ENCODE results near the gene CNTNAP2.
"Not testable (repeated sequence)": the region's sequence is repeated elsewhere in the genome, so short reads cannot be mapped to it uniquely, and the experiment has no call there.

CNTNAP2 gene

DNA sequence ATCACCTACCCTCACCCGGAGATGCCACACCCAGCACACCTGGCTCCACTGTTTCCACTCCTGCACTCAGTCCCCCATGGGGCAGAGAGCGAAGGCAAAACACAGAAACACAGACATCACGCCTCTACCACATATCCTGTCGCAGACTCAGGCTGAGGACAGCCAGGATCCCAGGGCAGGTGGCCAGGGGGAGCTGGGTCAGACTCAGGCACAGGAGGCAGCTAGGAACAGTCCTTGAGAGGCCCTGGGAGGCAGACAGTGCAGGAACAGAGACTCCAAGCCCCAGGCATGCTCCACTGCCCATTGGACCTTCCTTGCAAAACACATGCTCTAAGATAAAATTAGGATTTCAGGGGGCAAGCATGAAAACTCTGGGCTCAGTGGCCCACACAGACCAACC lies 2319.5 kb downstream of the CNTNAP2 start:
- no peak overlapping the region for H3K4me3 Mint-ChIP-seq
- H3K4me1 Mint-ChIP-seq (ENCODE audit: low read depth): no peaks in the 10 kb centered on the region
- H3K9me3 Mint-ChIP-seq: no peaks in the 10 kb centered on the region
- no peaks in the 10 kb centered on the region for H3K27me3 Mint-ChIP-seq (ENCODE audit: low read depth)
- no peak overlapping the region for H3K27ac Mint-ChIP-seq
- no peaks in the 10 kb centered on the region for H3K36me3 Mint-ChIP-seq (ENCODE audit: low read depth)

DNA sequence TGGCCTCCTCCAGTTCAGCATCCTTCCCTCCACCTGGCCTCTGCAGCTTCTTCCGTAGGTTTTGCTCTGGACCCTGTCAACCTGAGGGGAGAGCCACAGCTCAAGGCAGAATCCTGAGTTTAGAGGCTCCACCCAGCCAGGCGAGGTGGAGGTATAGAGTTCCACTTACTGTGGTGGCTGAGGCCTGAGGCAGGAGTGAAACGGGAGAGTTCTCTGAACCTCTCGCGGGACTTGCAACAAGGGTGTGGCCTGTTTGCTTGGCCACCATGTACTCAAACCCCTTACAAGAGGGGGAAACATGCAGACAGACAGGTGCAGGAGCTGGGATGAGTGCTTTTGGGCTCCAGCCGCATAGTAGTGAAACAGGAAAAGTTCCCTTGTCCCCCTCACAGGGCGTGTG lies 2320.0 kb downstream of the CNTNAP2 start:
- Mint-ChIP-seq H3K27me3 (ENCODE audit: low read depth) (peaks cover 4% of the 10 kb centered on the region), H3K4me3 (no peak overlapping the region), H3K9me3 (no peaks in the 10 kb centered on the region), H3K4me1 (ENCODE audit: low read depth) (no peaks in the 10 kb centered on the region), H3K27ac (no peak overlapping the region), H3K36me3 (ENCODE audit: low read depth) (no peaks in the 10 kb centered on the region)

DNA sequence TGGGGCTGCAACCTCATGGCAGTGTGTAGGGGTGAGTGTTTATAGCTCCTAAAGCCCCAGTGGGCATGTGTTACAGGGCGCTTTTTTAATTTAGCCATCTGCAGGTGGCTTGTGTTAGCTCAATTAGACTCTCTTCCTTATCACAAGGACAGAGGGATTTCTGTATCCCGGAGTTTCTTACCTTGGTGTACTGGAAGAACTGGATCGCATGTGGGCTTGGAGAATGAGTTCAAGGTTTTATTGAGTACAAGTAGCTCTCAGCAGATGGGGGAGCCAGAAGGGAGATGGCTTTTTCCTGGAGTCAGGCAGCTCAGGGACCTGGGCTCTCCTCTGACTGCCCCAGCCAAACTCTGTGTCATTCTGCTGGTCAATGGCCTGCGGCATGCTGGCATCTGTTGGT lies 2320.4 kb downstream of the CNTNAP2 start:
- no peaks in the 10 kb centered on the region for H3K9me3 Mint-ChIP-seq

DNA sequence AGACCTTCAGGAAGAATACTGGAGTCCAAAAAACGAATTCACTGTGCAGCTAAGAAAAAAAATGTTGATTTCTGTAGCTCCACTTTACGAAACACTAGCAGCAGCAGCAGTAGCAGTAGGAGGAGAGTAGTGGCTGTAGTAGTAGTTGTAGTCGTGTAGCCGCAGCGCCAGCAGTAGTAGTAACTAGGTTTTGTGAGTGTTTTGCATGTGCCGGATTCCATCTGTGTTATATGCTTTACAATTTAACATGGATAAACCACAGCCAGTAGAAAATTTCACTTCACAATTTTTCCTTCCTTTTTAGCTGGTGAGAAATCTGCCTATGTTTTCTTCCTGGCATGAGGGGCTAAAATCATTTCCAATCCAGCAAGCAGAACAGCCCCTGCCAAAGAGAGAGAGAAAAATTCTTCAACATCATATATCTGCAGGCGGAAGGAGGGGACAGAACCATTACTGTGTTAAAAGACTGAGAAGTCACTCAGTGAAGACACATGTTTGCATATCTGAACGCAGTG lies 2325.6 kb downstream of the CNTNAP2 start:
- H3K36me3 Mint-ChIP-seq (ENCODE audit: low read depth): no peaks in the 10 kb centered on the region

More for the DNA sequence above, 2320.4 kb downstream of the CNTNAP2 start:
- Mint-ChIP-seq H3K27ac (no peak overlapping the region), H3K27me3 (ENCODE audit: low read depth) (peaks cover 4% of the 10 kb centered on the region), H3K4me1 (ENCODE audit: low read depth) (no peaks in the 10 kb centered on the region), H3K4me3 (no peak overlapping the region), H3K36me3 (ENCODE audit: low read depth) (no peaks in the 10 kb centered on the region)

DNA sequence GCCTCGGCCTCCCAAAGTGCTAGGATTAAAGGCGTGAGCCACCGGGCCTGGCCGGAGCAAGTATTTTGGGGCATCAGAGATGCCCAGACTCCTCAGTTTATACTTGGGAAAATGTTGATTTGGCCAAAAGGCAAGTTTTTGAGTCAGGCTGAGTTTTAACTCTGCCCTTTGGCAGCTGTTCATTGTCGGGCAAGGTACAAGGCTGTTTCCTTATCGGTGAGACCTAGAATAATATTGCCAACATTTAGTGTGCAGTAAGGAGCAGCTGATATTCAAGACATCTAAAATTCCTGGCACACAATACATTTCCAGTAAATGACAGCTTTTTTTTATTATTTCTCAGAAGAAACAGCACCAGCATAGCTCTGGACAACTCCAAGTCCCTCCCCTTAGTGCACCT lies 2326.3 kb downstream of the CNTNAP2 start:
- Mint-ChIP-seq H3K9me3 (peaks cover 4% of the 10 kb centered on the region), H3K36me3 (ENCODE audit: low read depth) (no peaks in the 10 kb centered on the region)

More for the DNA sequence above, 2325.6 kb downstream of the CNTNAP2 start:
- Mint-ChIP-seq H3K27ac (no peak overlapping the region), H3K4me1 (ENCODE audit: low read depth) (peaks cover 7% of the 10 kb centered on the region), H3K4me3 (no peak overlapping the region), H3K9me3 (peaks cover 4% of the 10 kb centered on the region), H3K27me3 (ENCODE audit: low read depth) (peaks cover 4% of the 10 kb centered on the region)

DNA sequence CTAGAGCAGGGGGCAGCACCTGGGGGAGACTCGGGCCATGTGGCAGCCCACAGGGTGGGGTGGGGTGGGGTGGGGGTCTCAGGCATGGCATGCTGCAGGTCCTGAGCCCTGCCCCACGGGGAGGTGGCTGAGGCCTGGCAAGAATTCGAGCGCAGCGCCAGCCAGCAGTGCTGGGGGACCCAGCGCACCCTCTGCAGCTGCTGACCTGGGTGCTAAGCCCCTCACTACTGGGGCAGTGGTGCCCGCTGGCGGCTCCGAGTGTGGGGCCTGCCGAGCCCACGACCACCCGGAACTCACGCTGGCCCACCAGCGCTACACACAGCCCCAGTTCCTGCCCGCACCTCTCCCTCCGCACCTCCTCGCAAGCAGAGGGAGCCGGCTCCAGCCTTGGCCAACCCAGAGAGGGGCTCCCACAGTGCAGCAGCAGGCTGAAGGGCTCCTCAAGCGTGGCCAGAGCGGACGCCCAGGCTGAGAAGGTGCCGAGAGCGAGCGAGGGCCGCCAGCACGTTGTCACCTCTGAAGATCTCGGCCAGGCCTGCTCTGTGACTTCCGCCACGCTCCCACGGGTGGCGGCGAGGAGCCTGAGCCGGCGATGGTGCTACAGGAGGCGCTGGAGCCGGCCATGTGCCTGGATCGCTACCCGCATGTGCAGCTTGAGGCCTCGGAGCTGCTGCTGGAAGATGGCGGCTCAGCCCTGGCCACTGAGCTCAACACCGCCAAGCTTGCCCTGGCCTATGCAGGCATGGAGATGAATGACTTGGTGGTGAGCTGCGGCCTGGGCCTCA lies 2328.9 kb downstream of the CNTNAP2 start:
- H3K4me3 Mint-ChIP-seq: no peak overlapping the region
- H3K36me3 Mint-ChIP-seq (ENCODE audit: low read depth): no peaks in the 10 kb centered on the region
- no peak overlapping the region for H3K27ac Mint-ChIP-seq
- H3K9me3 Mint-ChIP-seq: peaks cover 4% of the 10 kb centered on the region
- peaks cover 10% of the 10 kb centered on the region for H3K4me1 Mint-ChIP-seq (ENCODE audit: low read depth)
- peaks cover 4% of the 10 kb centered on the region for H3K27me3 Mint-ChIP-seq (ENCODE audit: low read depth)

More for the DNA sequence above, 2326.3 kb downstream of the CNTNAP2 start:
- Mint-ChIP-seq H3K4me3 (no peak overlapping the region), H3K27me3 (ENCODE audit: low read depth) (peaks cover 4% of the 10 kb centered on the region), H3K4me1 (ENCODE audit: low read depth) (peaks cover 10% of the 10 kb centered on the region), H3K27ac (no peak overlapping the region)

DNA sequence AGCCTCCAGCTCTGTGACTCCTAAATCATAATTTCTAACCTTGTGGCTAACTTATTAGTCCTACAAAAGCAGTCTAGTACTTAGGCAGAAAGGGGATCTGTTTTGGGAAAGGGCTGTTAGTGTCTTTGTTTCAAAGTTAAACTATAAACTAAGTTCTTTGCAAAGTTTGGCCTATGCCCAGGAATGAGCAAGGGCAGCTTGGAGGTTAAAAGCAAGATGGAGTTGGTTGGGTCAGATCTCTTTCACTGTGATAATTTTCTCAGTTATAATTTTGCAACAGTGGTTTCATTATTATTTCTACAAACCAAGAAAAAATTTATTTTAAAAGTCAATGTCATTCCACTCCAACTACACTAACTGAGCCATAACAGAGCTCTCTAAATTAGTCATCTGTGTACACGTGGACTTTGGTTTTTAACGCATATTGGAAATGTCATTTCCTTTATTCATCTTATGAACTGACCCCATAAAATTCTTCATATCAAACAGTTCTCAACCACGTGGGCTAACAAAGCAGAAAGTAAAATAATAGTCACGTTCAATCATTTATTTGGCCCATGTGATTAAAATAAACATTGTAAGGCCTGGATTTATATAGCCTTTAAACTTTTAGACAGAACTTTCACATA lies 2330.7 kb downstream of the CNTNAP2 start:
- Mint-ChIP-seq H3K36me3 (ENCODE audit: low read depth) (no peaks in the 10 kb centered on the region), H3K27me3 (ENCODE audit: low read depth) (no peaks in the 10 kb centered on the region), H3K9me3 (peaks cover 4% of the 10 kb centered on the region), H3K27ac (no peak overlapping the region), H3K4me3 (no peak overlapping the region), H3K4me1 (ENCODE audit: low read depth) (peaks cover 11% of the 10 kb centered on the region)

DNA sequence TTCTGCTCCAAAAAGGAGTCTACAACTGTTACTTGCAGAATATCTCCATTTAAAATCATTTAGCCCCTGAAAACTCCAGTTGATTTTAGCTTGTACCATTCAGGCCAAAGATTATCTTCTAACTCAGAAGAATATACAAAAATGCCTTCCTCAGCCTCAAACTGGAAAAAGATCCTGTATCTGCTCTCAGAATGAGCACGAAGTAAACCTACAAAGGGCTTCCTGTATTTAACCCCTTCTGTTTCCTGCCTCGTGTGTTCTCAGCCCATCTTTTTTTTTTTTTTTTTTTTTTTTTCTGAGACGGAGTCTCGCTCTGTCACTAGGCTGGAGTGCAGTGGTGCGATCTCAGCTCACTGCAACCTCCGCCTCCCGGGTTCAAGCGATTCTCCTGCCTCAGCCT lies 2334.9 kb downstream of the CNTNAP2 start:
- not testable (repeated sequence) for H3K27ac Mint-ChIP-seq; H3K27me3 Mint-ChIP-seq (ENCODE audit: low read depth); H3K4me3 Mint-ChIP-seq; H3K36me3 Mint-ChIP-seq (ENCODE audit: low read depth); H3K9me3 Mint-ChIP-seq
- peaks cover 12% of the 10 kb centered on the region for H3K4me1 Mint-ChIP-seq (ENCODE audit: low read depth)

DNA sequence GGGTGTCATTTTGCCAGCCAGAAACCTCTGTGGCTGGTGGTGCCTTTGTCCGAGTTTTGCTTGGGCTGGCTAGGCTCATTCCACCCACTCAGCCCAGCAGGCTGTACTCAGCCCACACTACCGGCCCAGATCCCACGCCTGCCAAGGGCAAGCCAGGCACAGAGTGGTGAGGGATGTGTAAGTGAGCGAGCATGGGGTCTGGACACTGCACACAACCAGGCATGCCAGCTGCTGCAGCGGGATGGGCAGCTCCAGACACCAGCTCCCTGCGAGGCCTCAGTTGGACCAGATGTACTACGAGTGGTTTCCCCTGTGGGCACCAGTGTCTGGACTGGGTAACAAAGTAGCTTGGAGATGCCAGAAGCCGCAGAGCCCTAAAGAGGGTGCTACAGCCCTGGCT lies 2339.8 kb downstream of the CNTNAP2 start:
- Mint-ChIP-seq H3K4me3 (no peak overlapping the region), H3K9me3 (no peaks in the 10 kb centered on the region), H3K27ac (no peak overlapping the region), H3K36me3 (ENCODE audit: low read depth) (no peaks in the 10 kb centered on the region), H3K4me1 (ENCODE audit: low read depth) (peaks cover 3% of the 10 kb centered on the region), H3K27me3 (ENCODE audit: low read depth) (peaks cover 6% of the 10 kb centered on the region)

DNA sequence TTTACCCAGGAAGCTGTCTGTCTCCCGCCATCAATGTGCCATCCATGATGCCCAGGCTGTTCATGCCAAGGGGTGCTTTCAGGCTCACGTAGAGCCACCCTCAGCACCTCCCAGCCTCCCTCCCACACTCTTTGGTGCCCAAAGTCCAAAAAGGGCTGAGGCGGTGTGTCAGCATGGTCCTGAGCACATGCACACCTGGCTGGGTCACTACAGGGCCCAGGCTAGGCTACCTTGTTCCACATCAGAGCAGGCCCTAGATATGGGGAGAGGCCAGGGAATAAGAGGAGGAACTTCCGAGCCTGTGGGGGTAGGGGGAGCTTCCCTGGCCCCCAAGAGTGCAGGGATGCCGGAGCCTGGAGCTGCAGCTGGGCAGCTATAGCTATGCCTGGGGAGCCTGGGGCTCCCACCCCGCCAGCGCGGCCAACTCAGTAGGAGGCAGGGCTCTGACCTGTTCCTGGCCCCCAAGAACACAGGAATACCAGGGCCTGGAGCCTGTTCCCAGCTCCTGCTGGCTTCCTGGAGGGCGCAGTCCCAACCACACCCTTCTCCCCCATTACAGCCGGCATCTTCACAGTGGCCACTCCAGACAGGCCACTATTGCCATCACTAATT lies 2340.8 kb downstream of the CNTNAP2 start:
- Mint-ChIP-seq H3K4me1 (ENCODE audit: low read depth) (peaks cover under 1% of the 10 kb centered on the region), H3K27ac (no peak overlapping the region), H3K4me3 (no peak overlapping the region)

DNA sequence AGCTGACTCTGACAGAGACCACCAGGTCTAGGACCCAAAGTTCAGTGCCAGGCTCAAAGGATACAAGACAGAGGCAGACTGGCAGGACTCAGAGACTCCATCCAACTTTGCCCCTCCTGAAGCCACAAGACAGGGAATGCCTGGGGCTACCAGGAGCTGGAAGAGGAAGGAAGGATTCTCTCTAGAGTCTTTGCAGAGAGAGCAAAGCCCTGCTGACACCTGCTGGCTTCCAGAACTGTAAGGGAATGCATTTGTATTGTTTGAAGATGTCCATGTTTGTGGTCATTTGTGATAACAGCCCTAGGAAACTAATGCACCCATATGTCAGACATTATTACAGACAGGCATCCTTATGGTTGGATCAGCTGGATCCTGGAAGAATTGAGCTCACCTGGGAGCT lies 2341.7 kb downstream of the CNTNAP2 start:
- H3K9me3 Mint-ChIP-seq: peaks cover 3% of the 10 kb centered on the region
- H3K27me3 Mint-ChIP-seq (ENCODE audit: low read depth): peaks cover 6% of the 10 kb centered on the region
- H3K27ac Mint-ChIP-seq: no peak overlapping the region
- no peak overlapping the region for H3K4me3 Mint-ChIP-seq
- no peaks in the 10 kb centered on the region for H3K36me3 Mint-ChIP-seq (ENCODE audit: low read depth)
- no peaks in the 10 kb centered on the region for H3K4me1 Mint-ChIP-seq (ENCODE audit: low read depth)

More for the DNA sequence above, 2340.8 kb downstream of the CNTNAP2 start:
- H3K9me3 Mint-ChIP-seq: no peaks in the 10 kb centered on the region
- H3K27me3 Mint-ChIP-seq (ENCODE audit: low read depth): peaks cover 6% of the 10 kb centered on the region
- H3K36me3 Mint-ChIP-seq (ENCODE audit: low read depth): no peaks in the 10 kb centered on the region

DNA sequence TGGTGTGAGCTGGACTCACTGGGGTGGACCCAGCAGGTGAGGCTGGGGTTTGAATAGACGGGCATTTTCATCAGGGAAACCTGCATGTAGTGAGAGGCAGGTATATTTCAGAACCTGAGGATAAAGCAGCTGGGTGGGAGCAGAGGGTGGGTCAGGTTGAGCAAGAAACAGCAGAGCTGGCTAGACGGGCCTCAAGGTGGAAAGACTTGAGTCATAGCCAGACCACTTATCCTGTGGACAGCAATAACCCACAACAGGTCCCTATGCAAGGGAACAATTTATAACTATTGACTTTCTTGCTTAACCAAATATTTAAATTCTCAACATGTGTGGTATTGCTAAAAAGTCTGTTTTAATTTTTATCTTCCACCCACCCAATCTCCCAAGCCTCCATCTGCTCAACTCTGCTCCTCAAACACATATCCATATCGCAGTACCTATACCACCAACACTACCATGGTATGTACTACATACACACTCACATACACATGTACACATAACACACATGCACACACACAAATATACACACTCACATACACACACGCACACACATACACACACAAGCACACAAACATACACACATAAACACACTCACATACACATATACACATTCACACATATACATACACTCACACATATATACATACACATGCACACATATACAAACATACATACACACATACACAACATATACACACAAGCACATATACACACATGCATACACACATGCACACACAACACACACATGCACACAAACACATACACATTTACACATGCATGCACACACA lies 2345.0 kb downstream of the CNTNAP2 start:
- Mint-ChIP-seq H3K27ac (no peak overlapping the region), H3K36me3 (ENCODE audit: low read depth) (no peaks in the 10 kb centered on the region), H3K4me3 (no peak overlapping the region), H3K4me1 (ENCODE audit: low read depth) (no peaks in the 10 kb centered on the region), H3K27me3 (ENCODE audit: low read depth) (no peaks in the 10 kb centered on the region), H3K9me3 (peaks cover 6% of the 10 kb centered on the region)

DNA sequence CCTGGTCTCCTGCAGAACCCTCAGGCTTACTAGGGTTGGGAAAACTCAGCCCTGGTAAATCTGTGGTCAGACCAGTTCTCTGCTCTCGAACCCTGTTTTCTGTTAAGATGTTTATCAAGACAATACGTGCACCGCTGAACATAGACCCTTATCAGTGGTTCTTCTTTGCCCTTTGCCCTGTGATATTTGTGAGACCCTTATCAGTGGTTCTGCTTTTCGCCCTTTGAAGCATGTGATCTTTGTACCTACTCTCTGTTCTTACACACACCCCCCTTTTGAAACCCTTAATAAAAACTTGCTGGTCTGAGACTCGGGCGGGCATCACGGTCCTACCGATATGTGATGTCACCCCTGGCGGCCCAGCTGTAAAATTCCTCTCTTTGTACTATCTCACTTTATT lies 2346.2 kb downstream of the CNTNAP2 start:
- not testable (repeated sequence) for H3K27me3 Mint-ChIP-seq (ENCODE audit: low read depth); H3K36me3 Mint-ChIP-seq (ENCODE audit: low read depth); H3K9me3 Mint-ChIP-seq

DNA sequence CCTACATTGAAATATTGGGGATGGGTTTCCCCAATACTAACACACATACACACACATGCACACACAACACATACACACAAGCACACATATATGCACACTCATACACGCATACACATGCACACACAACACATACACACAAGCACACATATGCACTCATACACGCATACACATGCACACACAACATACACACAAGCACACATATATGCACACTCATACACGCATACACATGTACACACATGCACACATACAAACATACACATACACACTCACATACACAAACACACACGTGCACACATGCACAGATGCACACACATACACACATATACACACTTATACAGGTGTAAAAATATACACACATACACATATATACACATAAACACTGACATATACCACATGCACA lies 2346.6 kb downstream of the CNTNAP2 start:
- no peak overlapping the region for H3K27ac Mint-ChIP-seq
- no peaks in the 10 kb centered on the region for H3K4me1 Mint-ChIP-seq (ENCODE audit: low read depth)
- H3K27me3 Mint-ChIP-seq (ENCODE audit: low read depth): no peaks in the 10 kb centered on the region
- H3K9me3 Mint-ChIP-seq: peaks cover 6% of the 10 kb centered on the region
- no peaks in the 10 kb centered on the region for H3K36me3 Mint-ChIP-seq (ENCODE audit: low read depth)
- no peak overlapping the region for H3K4me3 Mint-ChIP-seq

More for the DNA sequence above, 2346.2 kb downstream of the CNTNAP2 start:
- H3K27ac Mint-ChIP-seq; H3K4me1 Mint-ChIP-seq (ENCODE audit: low read depth); H3K4me3 Mint-ChIP-seq: not testable (repeated sequence)

All from T-helper 1 cell treated with Interleukin-12 subunit alpha and Interleukin-12 subunit beta and Interleukin-4 antibody, amounts not matched to agents 30 μg/mL and 1 μg/mL, for 36 hours (primary cell).